Thyroid gland (tissue), 4 donors: ENCODE results near the gene LGALS8.

Source experiments
- POLR2A ChIP-seq, 2 donors: fragments of 450-650 bp; IDR thresholded peaks; one replicate each; pipeline ENCODE4 v1.6.1; 2017; ENCODE audit warnings: antibody characterized with exemption in 2 of 2, mild to moderate bottlenecking in 2 of 2, moderate library complexity in 1 of 2
- TF ChIP-seq, protein P1 (sequence below), 6 experiments: fragments of 200-600 bp in 3 of 6; fragments of 450-650 bp in 3 of 6; sonication (generic) in 3 of 6; IDR thresholded peaks; one replicate each; pipeline ENCODE4 v1.5.1; 2016 to 2019; ENCODE audit warnings: antibody characterized with exemption in 6 of 6, mild to moderate bottlenecking in 2 of 6, inconsistent platforms in 1 of 6, moderate library complexity in 1 of 6

- TF ChIP-seq, protein P1, sequence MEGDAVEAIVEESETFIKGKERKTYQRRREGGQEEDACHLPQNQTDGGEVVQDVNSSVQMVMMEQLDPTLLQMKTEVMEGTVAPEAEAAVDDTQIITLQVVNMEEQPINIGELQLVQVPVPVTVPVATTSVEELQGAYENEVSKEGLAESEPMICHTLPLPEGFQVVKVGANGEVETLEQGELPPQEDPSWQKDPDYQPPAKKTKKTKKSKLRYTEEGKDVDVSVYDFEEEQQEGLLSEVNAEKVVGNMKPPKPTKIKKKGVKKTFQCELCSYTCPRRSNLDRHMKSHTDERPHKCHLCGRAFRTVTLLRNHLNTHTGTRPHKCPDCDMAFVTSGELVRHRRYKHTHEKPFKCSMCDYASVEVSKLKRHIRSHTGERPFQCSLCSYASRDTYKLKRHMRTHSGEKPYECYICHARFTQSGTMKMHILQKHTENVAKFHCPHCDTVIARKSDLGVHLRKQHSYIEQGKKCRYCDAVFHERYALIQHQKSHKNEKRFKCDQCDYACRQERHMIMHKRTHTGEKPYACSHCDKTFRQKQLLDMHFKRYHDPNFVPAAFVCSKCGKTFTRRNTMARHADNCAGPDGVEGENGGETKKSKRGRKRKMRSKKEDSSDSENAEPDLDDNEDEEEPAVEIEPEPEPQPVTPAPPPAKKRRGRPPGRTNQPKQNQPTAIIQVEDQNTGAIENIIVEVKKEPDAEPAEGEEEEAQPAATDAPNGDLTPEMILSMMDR (IDR thresholded peaks at IDR 0.05), result no peak
- TF ChIP-seq POLR2A (IDR thresholded peaks at IDR 0.05), result no peak
Measured at GRCh38 chr1:236576004-236576403, 52.2 kb downstream of the LGALS8 start.
